ENCODE data around the gene COMMD8.

GRCh38 chr4:47415719-47416118 is 47.8 kb downstream of the COMMD8 start:
- no peak for TF ChIP-seq CTCF (conservative IDR thresholded peaks at IDR 0.05)
- no peak for TF ChIP-seq EZH2 (IDR thresholded peaks at IDR 0.05; ENCODE audit: low read depth)
